NCI-H1694 treated with DMSO at 0.1 percent for 48 hours (cell line): Measurements from ENCODE around the gene LIMS3.
"Not testable (repeated sequence)": the region's sequence is repeated elsewhere in the genome, so short reads cannot be mapped to it uniquely, and the experiment has no call there.

Experiments used
- DNase-seq: peaks from one replicate; lab custom pipeline; 2025; lab: John Stamatoyannopoulos, UW

LIMS3 gene

GRCh38 chr2:109898462-109899336 lies at the start of gene LIMS3:
Gene LIMS3, plus strand, starts transcription at chr2:109898688. Its CDS starts 41 bp downstream, at chr2:109898729.
- DNase-seq, result not testable (repeated sequence)

GRCh38 chr2:109871129-109871751 lies 27.2 kb upstream of the LIMS3 start:
- DNase-seq, result not testable (repeated sequence)

GRCh38 chr2:109876625-109877024 lies 21.9 kb upstream of the LIMS3 start:
- DNase-seq, result not testable (repeated sequence)

DNA sequence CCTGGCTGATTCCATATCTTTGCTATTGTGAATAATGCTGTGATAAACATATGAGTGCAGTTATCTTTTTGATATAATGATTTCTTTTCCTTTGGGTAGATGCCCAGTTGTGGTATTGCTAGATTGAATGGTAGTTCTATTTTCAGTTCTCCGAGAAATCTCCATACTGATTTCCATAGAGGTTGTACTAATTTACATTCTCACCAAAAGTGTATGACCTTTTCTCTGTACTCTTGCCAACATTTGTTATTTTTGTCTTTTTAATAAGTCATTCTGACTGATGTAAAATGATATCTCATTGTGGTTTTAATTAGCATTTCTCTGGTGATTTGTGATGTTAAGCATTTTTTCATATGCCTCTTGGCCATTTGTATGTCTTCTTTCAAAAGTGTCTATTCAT lies 16.4 kb upstream of the LIMS3 start:
- not testable (repeated sequence) for DNase-seq

DNA sequence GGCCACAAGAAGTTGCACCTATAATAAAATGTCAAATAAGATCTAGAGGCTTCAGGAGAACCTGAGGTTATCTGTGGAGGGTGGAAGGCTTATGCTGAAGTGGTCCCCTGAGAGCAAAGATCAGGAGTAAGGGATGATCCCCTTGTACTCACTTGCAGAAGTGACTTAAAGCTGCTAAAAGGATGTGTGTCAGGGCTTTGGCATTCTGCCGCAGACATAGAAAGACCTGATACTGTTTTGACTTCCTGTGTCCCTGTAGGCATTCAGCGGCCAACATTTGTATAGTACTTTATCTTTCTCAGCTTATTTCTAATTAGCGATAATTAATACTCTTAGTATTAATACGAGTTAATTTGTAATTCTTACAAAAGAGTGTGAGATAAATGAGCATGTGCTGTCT lies 10.1 kb upstream of the LIMS3 start:
- not testable (repeated sequence) for DNase-seq

- DNase-seq, result not testable (repeated sequence)
These were observed 8.6 kb upstream of the LIMS3 start for GRCh38 chr2:109889909-109890308.

GRCh38 chr2:109891024-109891423 lies 7.5 kb upstream of the LIMS3 start:
- not testable (repeated sequence) for DNase-seq

- DNase-seq, result not testable (repeated sequence)
These were observed 4.8 kb upstream of the LIMS3 start for GRCh38 chr2:109893736-109894135.

GRCh38 chr2:109894141-109894540 lies 4.3 kb upstream of the LIMS3 start:
- DNase-seq, result not testable (repeated sequence)

DNA sequence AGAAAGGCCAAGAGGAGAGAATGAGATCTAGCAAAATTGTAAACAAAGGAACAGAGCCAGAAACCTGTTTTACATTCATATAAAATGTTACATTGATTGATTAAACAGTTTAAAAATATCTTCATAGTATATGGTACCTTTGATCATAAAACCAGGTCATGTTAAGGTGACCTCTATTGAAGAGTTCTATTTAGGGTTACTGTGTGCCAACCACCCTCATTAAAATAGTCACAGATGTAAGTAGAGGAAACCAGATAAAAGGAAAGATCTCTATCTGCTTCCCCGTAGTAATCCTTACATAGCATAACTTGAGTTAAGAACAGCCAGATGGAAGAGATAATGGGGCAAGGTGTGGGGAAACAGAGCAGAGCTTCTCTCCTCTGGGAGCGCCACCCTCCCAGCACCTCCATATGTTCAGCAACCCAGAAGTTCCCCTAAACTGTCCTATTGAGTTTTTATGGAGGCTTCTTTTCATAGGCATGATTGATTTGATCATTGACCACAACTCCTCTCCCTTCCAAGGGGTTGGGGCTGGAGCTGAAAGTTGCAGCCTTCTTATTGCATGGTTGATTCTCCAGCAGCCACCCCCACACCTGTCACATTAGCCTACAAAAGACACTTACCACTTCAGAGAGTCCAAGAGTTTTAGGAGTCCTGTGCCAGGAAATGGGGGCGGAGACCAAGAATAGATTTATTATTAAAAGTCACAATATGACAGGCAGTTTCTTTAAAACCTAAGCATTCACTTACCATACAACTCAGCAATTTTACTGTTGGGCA lies 3.2 kb upstream of the LIMS3 start:
- not testable (repeated sequence) for DNase-seq

GRCh38 chr2:109896212-109896611 lies 2.3 kb upstream of the LIMS3 start:
- not testable (repeated sequence) for DNase-seq

- not testable (repeated sequence) for DNase-seq
These were observed 573 bp upstream of the LIMS3 start for GRCh38 chr2:109897769-109898461.

DNA sequence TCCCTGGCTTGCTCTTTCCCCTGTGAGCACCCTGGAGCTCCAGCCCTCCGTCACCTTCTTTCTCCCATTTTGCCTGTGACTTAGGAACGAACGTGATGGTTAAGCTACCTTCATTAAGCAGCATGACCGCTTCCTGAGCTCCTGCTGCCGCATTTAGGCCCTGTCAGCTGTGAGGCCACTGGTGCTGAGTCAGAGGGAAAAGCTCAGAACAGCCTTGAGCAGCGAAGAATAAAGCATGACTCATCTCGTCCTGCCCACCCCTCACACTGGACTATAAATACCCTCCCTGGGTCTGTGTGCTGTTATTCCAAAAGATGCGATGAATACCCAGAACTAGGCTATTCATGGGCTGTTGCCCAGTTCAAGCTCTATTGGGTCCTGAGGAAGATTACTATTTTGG lies 7.3 kb downstream of the LIMS3 start:
- DNase-seq, result not testable (repeated sequence)

DNA sequence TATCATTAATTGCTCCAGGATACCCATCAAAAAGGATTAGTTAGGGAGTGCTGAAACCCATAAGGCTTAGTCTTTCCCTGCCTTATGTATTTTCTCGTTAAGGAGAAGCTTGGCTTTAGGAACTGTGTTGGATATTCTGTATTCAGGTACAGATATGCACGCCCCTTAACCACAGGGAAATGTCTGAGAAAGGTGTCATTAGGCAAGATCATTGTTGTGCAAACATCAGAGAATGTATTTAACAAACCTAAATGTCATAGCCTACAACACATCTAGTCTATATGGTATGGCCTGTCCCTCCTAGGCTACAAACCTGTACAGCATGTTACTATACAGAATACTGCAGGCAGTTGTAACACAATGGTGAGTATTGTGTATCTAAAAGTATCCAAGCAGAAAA lies 10.1 kb downstream of the LIMS3 start:
- not testable (repeated sequence) for DNase-seq

GRCh38 chr2:109910789-109911188 lies 12.3 kb downstream of the LIMS3 start:
- DNase-seq, result not testable (repeated sequence)

DNA sequence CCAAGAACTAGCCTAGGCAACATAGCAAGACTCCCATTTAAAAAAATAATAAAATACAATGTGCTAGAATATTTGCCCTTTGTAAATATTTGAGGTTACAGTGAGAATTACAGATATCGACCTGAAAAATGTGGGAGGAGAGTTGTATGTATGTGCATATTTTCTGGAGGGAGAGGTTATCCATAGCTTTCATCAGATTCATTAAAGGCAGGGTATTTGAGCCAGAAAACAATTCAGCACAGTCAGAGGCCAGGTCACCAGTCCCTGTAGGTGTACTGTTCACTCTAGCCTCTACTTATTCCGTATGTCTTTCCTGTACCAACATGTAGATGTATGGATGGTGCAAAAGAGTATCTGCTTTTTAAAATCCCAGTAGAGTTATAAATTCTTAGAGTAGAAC lies 15.4 kb downstream of the LIMS3 start:
- DNase-seq, result not testable (repeated sequence)

DNA sequence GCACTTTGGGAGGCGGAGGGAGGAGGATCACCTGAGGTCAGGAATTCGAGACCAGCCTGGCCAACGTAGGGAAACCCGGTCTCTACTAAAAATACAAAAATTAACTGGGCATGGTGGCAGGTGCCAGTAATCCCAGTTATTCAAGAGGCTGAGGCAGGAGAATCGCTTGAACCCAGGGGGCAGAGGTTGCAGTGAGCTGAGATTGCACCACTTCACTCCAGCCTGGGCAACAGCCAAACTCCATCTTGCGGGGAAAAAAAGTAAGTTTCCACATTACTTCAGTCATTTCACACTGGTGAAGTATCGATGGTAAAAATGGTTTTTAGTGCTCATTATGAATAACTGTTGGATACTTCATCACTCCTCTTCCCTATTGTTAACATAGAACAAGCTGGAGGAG lies 16.1 kb downstream of the LIMS3 start:
- DNase-seq, result not testable (repeated sequence)

DNA sequence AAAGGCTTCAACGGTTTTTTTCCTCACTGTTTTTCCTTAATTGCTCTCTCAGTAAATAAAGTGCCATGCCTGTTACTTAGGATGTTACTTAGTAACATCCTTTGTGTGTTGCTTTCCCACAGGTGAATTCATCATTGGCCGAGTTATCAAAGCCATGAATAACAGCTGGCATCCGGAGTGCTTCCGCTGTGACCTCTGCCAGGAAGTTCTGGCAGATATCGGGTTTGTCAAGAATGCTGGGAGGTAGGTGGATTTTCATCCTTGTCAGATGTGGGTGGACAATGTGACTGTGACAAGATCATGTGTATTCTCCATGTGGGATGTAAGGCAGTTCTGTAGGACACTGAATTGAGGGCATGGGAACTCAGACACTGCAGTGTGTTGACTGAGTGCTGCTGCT lies 17.3 kb downstream of the LIMS3 start:
- DNase-seq, result not testable (repeated sequence)

DNA sequence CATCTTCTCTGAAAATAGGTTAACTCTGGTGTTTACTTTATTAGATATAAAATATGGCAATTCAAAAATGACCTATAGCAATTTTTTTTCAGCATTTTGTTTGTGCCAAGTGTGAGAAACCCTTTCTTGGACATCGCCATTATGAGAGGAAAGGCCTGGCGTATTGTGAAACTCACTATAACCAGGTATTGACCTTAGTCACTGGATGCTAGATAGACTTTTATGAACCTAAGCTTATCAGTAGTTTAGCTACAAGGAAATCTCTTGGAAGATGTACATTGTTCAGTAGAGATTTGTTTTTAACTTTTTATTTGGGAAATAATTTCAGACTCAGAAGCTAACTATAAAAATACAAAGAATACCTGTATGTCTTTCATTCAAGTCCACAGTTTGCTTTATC lies 21.7 kb downstream of the LIMS3 start:
- DNase-seq, result not testable (repeated sequence)

GRCh38 chr2:109921543-109922384 lies 23.3 kb downstream of the LIMS3 start:
- not testable (repeated sequence) for DNase-seq

DNA sequence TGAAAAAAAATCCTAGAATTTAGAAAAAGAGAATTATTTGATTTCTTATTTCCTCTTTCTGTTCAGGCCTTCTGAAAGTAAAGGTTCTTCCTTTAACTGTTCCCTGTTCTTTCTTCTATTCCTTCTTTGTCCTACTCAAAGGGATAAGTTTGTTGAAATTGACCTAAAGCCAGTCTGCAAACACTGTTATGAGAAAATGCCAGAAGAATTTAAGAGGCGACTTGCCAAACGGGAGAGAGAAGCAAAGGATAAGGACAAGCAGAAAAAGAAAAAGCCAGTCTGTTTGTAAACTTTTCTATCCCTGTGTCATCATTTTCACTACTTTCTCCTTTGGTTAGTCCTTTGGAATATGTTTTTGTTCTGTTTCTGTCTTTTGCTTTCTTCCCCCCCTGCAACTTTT lies 26.0 kb downstream of the LIMS3 start:
- DNase-seq, result not testable (repeated sequence)
